Nephron progenitor cell (in vitro differentiated cells): ENCODE data around the gene RASAL2.

Experiments used
- DNase-seq: peaks from one replicate; pipeline ENCODE4 v3.0.0; 2021
- H3K27ac Mint-ChIP-seq: 2 replicates; pipeline ENCODE4 v1.8.0; 2021; ENCODE audit warnings: mild to moderate bottlenecking, moderate library complexity, mixed read lengths
- H3K27me3 Mint-ChIP-seq: 2 replicates; pipeline ENCODE4 v1.8.0; 2021; ENCODE audit warnings: mild to moderate bottlenecking, low read depth, mixed read lengths; ENCODE audit not compliant: poor library complexity
- H3K36me3 Mint-ChIP-seq: 2 replicates; pipeline ENCODE4 v1.8.0; 2021; ENCODE audit warnings: low read depth, mixed read lengths
- H3K4me1 Mint-ChIP-seq: 2 replicates; pipeline ENCODE4 v1.8.0; 2021; ENCODE audit warnings: mixed read lengths
- H3K4me3 Mint-ChIP-seq: 2 replicates; pipeline ENCODE4 v1.8.0; 2021; ENCODE audit warnings: mild to moderate bottlenecking, moderate library complexity, mixed read lengths
- H3K9me3 Mint-ChIP-seq: 2 replicates; pipeline ENCODE4 v1.8.0; 2021; ENCODE audit warnings: mild to moderate bottlenecking, moderate library complexity, mixed read lengths
- TF ChIP-seq, protein P1 (sequence below): fragments of 200-600 bp; sonication (generic); IDR thresholded peaks from 2 replicates; pipeline ENCODE4 v1.5.0; 2021; ENCODE audit warnings: antibody characterized with exemption

Gene RASAL2

GRCh38 chr1:178352790-178353416 lies 259.0 kb downstream of the RASAL2 start:
- H3K4me1 Mint-ChIP-seq, result no peaks in the 10 kb centered on the region
- TF ChIP-seq, protein P1, sequence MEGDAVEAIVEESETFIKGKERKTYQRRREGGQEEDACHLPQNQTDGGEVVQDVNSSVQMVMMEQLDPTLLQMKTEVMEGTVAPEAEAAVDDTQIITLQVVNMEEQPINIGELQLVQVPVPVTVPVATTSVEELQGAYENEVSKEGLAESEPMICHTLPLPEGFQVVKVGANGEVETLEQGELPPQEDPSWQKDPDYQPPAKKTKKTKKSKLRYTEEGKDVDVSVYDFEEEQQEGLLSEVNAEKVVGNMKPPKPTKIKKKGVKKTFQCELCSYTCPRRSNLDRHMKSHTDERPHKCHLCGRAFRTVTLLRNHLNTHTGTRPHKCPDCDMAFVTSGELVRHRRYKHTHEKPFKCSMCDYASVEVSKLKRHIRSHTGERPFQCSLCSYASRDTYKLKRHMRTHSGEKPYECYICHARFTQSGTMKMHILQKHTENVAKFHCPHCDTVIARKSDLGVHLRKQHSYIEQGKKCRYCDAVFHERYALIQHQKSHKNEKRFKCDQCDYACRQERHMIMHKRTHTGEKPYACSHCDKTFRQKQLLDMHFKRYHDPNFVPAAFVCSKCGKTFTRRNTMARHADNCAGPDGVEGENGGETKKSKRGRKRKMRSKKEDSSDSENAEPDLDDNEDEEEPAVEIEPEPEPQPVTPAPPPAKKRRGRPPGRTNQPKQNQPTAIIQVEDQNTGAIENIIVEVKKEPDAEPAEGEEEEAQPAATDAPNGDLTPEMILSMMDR, result no peak
- peaks cover 7% of the 10 kb centered on the region for H3K36me3 Mint-ChIP-seq
- H3K9me3 Mint-ChIP-seq, result peaks cover 7% of the 10 kb centered on the region
- no peak overlapping the region for H3K27ac Mint-ChIP-seq
- no peak for DNase-seq
- H3K27me3 Mint-ChIP-seq, result peaks cover 5% of the 10 kb centered on the region
- H3K4me3 Mint-ChIP-seq, result no peak overlapping the region

DNA sequence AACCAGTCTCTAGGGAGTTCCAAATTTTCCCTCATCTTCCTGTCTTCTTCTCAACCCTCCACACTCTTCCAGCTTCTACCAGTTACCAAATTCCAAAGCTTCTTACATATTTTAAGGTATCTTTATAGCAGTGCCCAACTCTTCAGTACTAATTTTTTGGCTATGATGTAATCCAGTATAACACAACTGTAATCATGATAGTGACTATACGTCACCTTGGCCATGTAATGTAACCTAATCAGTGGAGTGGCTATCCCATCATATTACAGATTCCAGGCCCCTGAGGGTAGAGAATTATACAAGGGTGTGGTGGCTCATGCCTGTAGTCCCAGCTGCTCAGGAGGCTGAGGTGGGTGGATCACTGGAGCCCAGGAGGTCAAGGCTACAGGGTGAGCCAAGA lies 259.6 kb downstream of the RASAL2 start:
- Mint-ChIP-seq H3K36me3 (peaks cover 7% of the 10 kb centered on the region), H3K4me3 (no peak overlapping the region), H3K4me1 (no peaks in the 10 kb centered on the region), H3K27me3 (peaks cover 2% of the 10 kb centered on the region), H3K9me3 (peaks cover 7% of the 10 kb centered on the region), H3K27ac (no peak overlapping the region)
- TF ChIP-seq, protein P1, result no peak
- no peak for DNase-seq

GRCh38 chr1:178354816-178355215 lies 260.9 kb downstream of the RASAL2 start:
- Mint-ChIP-seq H3K27ac (no peak overlapping the region), H3K4me3 (no peak overlapping the region), H3K4me1 (no peaks in the 10 kb centered on the region), H3K9me3 (peaks cover 7% of the 10 kb centered on the region), H3K27me3 (peaks cover 2% of the 10 kb centered on the region), H3K36me3 (peaks cover 7% of the 10 kb centered on the region)
- TF ChIP-seq, protein P1, result no peak
- DNase-seq, result no peak

DNA sequence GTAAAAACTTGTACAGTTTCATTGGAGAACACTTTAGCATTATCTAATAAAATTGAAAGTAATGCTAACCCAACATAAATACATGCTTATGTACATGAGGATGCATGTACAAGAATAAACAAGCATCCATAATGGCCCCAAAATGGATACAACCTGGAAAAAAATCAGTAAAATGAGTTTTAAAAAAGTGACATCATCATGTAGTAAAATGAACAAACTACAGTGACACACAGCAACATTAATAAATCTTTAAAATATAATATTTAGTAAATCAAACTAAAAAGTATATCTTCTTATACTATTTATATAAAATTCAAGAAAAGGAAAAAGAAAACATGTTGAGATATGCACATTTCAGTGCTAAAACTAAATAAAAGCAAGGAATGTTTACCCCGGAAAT lies 262.4 kb downstream of the RASAL2 start:
- no peaks in the 10 kb centered on the region for H3K4me1 Mint-ChIP-seq
- H3K27me3 Mint-ChIP-seq, result no peaks in the 10 kb centered on the region

DNA sequence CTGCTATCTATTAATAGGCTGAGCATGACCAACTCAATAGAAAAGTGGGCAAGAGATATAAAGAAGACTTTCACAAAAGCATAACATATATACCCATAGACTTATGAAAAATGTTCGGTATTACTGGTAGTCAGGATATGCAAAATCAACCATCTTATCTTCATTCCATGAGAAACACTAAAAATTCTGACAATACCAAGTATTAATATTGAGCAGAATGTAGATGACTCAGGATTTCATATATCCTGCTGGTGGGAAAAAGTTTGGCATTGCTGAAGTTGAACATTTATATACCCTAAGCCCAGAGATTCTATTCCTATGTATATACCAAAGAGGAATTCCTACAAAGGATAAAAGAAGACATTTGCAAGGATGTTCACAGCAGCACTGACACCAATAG lies 264.6 kb downstream of the RASAL2 start:
- peaks cover 7% of the 10 kb centered on the region for H3K9me3 Mint-ChIP-seq
- H3K36me3 Mint-ChIP-seq, result peaks cover 2% of the 10 kb centered on the region
- DNase-seq, result no peak
- TF ChIP-seq, protein P1, result no peak
- H3K4me1 Mint-ChIP-seq, result no peaks in the 10 kb centered on the region
- H3K4me3 Mint-ChIP-seq, result no peak overlapping the region
- H3K27ac Mint-ChIP-seq, result no peak overlapping the region
- H3K27me3 Mint-ChIP-seq, result no peaks in the 10 kb centered on the region

More for the DNA sequence above, 262.4 kb downstream of the RASAL2 start:
- Mint-ChIP-seq H3K36me3 (peaks cover 7% of the 10 kb centered on the region), H3K27ac (no peak overlapping the region), H3K4me3 (no peak overlapping the region), H3K9me3 (peaks cover 12% of the 10 kb centered on the region)
- no peak for DNase-seq
- TF ChIP-seq, protein P1, result no peak

- Mint-ChIP-seq H3K27me3 (no peaks in the 10 kb centered on the region), H3K9me3 (peaks cover 5% of the 10 kb centered on the region), H3K4me1 (no peaks in the 10 kb centered on the region), H3K4me3 (no peak overlapping the region), H3K36me3 (no peaks in the 10 kb centered on the region), H3K27ac (no peak overlapping the region)
- TF ChIP-seq, protein P1, result no peak
- DNase-seq, result no peak
These were observed 266.5 kb downstream of the RASAL2 start for GRCh38 chr1:178360421-178360820.
